Measurements from ENCODE around the gene RBM8A. TPM values are rescaled to one million over a fixed set of nuclear protein-coding genes. Genes with fewer than 3 reads are reported as not detected.

Gene RBM8A
- polyA plus RNA-seq, 1 of the 3 experiments (the other 2 are of a cell fraction) = 236 TPM

GRCh38 chr1:145891143-145891542 is 36.1 kb downstream of the RBM8A start:
- H3K27me3 ChIP-seq (ENCODE audit: insufficient read depth) = no peaks in the 10 kb centered on the region
- POLR2A ChIA-PET = interaction anchor here (0.7 to 1.3 kb wide), 2 partner anchors 18 to 32 kb away, joined by 4 to 5 read pairs; partner anchors contain the start of gene PIAS3
- WGBS (ENCODE audit: low lambda C conversion rate) = 8% methylated on average over 1 of the region's 1 CpG
- H4K20me1 ChIP-seq (ENCODE audit: insufficient read depth) = no peaks in the 10 kb centered on the region
- 0 out of 4 replicates have a peak overlapping the region, but pooled peaks of 1 of the 2 experiments have one; percentile 31 for H3K4me3 ChIP-seq (ENCODE audit: low read depth in 2 of 2, low read length in 1 of 2)
- H2AFZ ChIP-seq (ENCODE audit: low read depth) = peak overlapping the region; percentile 86
- H3K9me2 ChIP-seq = no peaks in the 10 kb centered on the region
- CTCF ChIA-PET = interaction anchor here (0.6 to 11.0 kb wide), 37 partner anchors 10 to 155 kb away, joined by 3 to 281 read pairs (median 9); partner anchors contain the start of genes ANKRD34A, HJV, ITGA10 and NUDT17
- H3K4me2 ChIP-seq = peak overlapping the region; percentile 79
- no peaks in the 10 kb centered on the region for H3K36me3 ChIP-seq (replicated peaks in 1 of 2; ENCODE audit: control insufficient read depth in 1 of 2, insufficient read depth in 2 of 2, low read length in 1 of 2)
- H3F3A ChIP-seq (replicated peaks; ENCODE audit: insufficient read depth) = peaks cover 20% of the 10 kb centered on the region
- H3K9me3 ChIP-seq = no peaks in the 10 kb centered on the region
- H3K27ac ChIP-seq (ENCODE audit: low read depth in 2 of 2, low read length in 1 of 2) = peak overlapping the region; percentile 94 to 98
- peaks cover 21 to 28% of the 10 kb centered on the region in 2 experiments for H3K4me1 ChIP-seq (ENCODE audit: control insufficient read depth in 1 of 2, insufficient read depth in 2 of 2, low read depth in 1 of 2, low read length in 1 of 2)
- peak overlapping the region; percentile 57 for H3K9ac ChIP-seq
- H3K79me2 ChIP-seq (ENCODE audit: insufficient read depth) = no peaks in the 10 kb centered on the region
- DNase-seq = no peak
- TF ChIP-seq ZBTB33 (IDR thresholded peaks at IDR 0.05; ENCODE audit: borderline replicate concordance, low read depth) = no peak
- TF ChIP-seq RXRA (IDR thresholded peaks at IDR 0.05; ENCODE audit: borderline replicate concordance, low read depth) = no peak
- TF ChIP-seq PBX3 (IDR thresholded peaks at IDR 0.05) = peak; percentile 32; the same call in 1 of the 2 replicates
- TF ChIP-seq RFX5 (IDR thresholded peaks at IDR 0.05; ENCODE audit: low read length) = no peak
- TF ChIP-seq GATA2 (CRISPR knock-in tag; IDR thresholded peaks at IDR 0.05) = no peak
- TF ChIP-seq GABPA (IDR thresholded peaks at IDR 0.05; ENCODE audit: low read depth) = no peak
- TF ChIP-seq RCOR1 (IDR thresholded peaks at IDR 0.05; ENCODE audit: low read length) = no peak
- no peak for TF ChIP-seq FOXJ3 (CRISPR knock-in tag; IDR thresholded peaks at IDR 0.05)
- TF ChIP-seq EZH2phosphoT487 (IDR thresholded peaks at IDR 0.05; ENCODE audit: borderline replicate concordance, low read depth) = no peak
- TF ChIP-seq NFIC (IDR thresholded peaks at IDR 0.05; ENCODE audit: borderline replicate concordance) = peak; percentile 40
- TF ChIP-seq USF1 (IDR thresholded peaks at IDR 0.05; ENCODE audit: borderline replicate concordance, low read depth) = no peak

DNA sequence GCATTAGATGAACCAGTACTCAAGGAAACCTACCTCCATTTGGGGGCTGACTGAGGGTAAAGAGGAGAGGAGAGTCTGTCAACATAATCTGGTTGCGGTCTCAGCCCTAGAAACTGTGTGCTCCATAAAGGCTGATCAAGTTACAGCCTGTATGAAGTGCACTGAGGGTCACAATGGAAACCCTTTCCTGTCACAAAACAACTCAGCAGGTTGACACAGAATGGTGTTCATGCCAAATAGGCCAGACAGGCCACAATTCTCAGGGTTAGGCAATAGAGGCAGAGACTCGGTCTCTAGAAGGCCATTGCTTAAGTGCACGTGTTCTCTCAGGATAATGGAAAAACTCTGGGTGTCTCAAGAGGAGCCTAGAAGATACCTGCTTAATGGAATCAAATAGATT is 37.6 kb downstream of the RBM8A start:
- Histone ChIP-seq H3K27ac (ENCODE audit: low read depth in 2 of 2, low read length in 1 of 2) (no peak overlapping the region; a peak in 1 of 4 replicates), H3K36me3 (replicated peaks in 1 of 2; ENCODE audit: control insufficient read depth in 1 of 2, insufficient read depth in 2 of 2, low read length in 1 of 2) (no peaks in the 10 kb centered on the region), H3K9me2 (no peaks in the 10 kb centered on the region), H3K79me2 (ENCODE audit: insufficient read depth) (no peaks in the 10 kb centered on the region), H3K9ac (no peak overlapping the region), H2AFZ (ENCODE audit: low read depth) (no peak overlapping the region), H3F3A (replicated peaks; ENCODE audit: insufficient read depth) (peaks cover 21% of the 10 kb centered on the region), H4K20me1 (ENCODE audit: insufficient read depth) (no peaks in the 10 kb centered on the region), H3K4me2 (no peak overlapping the region), H3K9me3 (no peaks in the 10 kb centered on the region), H3K27me3 (ENCODE audit: insufficient read depth) (no peaks in the 10 kb centered on the region), H3K4me1 (ENCODE audit: control insufficient read depth in 1 of 2, insufficient read depth in 2 of 2, low read depth in 1 of 2, low read length in 1 of 2) (peaks cover 24 to 36% of the 10 kb centered on the region in 2 experiments), H3K4me3 (ENCODE audit: low read depth in 2 of 2, low read length in 1 of 2) (no peak overlapping the region)
- DNase-seq = no peak
- ChIA-PET POLR2A (interaction anchor here (0.6 kb wide), 1 partner anchor 68 kb away, joined by 3 read pairs; the partner anchor contains the start of gene LIX1L), CTCF (interaction anchor here (4.0 to 11.0 kb wide), 3 partner anchors 22 to 117 kb away, joined by 29 to 281 read pairs (median 45); partner anchors contain the start of genes ITGA10, NUDT17 and PEX11B)
- 86% methylated on average over 3 of the region's 3 CpGs for WGBS (ENCODE audit: low lambda C conversion rate)
- no peak for TF ChIP-seq EP300 (IDR thresholded peaks at IDR 0.05; ENCODE audit: borderline replicate concordance in 1 of 2, low read depth in 1 of 2, low read length in 1 of 2)
- TF ChIP-seq ELF1 (IDR thresholded peaks at IDR 0.05) = no peak
- no peak for TF ChIP-seq NFIC (IDR thresholded peaks at IDR 0.05; ENCODE audit: borderline replicate concordance)
- no peak for TF ChIP-seq TAF1 (IDR thresholded peaks at IDR 0.05; ENCODE audit: borderline replicate concordance, low read depth, low read length)
- TF ChIP-seq, protein P1, sequence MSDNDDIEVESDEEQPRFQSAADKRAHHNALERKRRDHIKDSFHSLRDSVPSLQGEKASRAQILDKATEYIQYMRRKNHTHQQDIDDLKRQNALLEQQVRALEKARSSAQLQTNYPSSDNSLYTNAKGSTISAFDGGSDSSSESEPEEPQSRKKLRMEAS (IDR thresholded peaks at IDR 0.05; ENCODE audit: low read depth) = no peak
- TF ChIP-seq RCOR1 (IDR thresholded peaks at IDR 0.05; ENCODE audit: low read length) = no peak
- no peak for TF ChIP-seq NRF1 (IDR thresholded peaks at IDR 0.05; ENCODE audit: low read depth, low read length)
- no peak for TF ChIP-seq ZBTB33 (IDR thresholded peaks at IDR 0.05; ENCODE audit: borderline replicate concordance, low read depth)
- TF ChIP-seq POLR2AphosphoS5 (IDR thresholded peaks at IDR 0.05; ENCODE audit: low read depth, low read length) = no peak
- no peak for TF ChIP-seq PBX3 (IDR thresholded peaks at IDR 0.05)
- no peak for TF ChIP-seq RFX5 (IDR thresholded peaks at IDR 0.05; ENCODE audit: low read length)
- no peak for TF ChIP-seq FOXM1 (IDR thresholded peaks at IDR 0.05; ENCODE audit: low read depth)
- no peak for TF ChIP-seq FOSL2 (IDR thresholded peaks at IDR 0.05; ENCODE audit: borderline replicate concordance, low read depth)
- TF ChIP-seq GATA2 (CRISPR knock-in tag; IDR thresholded peaks at IDR 0.05) = no peak

Data from SK-N-SH (cell line).